GM23248 (cell line): Measurements from ENCODE around the gene ADPRH.

Experiments used
- EZH2 ChIP-seq: fragments of 200-600 bp; sonication (generic); IDR thresholded peaks from 2 replicates; pipeline ENCODE4 v1.6.1; 2018; ENCODE audit warnings: antibody characterized with exemption, mild to moderate bottlenecking; ENCODE audit not compliant: insufficient read depth, poor library complexity, severe bottlenecking
- EZH2phosphoT487 ChIP-seq: fragments of 200-600 bp; sonication (generic); IDR thresholded peaks from 2 replicates; pipeline ENCODE4 v1.6.1; 2018; ENCODE audit warnings: antibody characterized with exemption, moderate library complexity, mild to moderate bottlenecking, low read depth; ENCODE audit not compliant: insufficient read depth

GRCh38 chr3:119534296-119534695 lies 45.0 kb upstream of the ADPRH start:
- TF ChIP-seq EZH2 (no peak), EZH2phosphoT487 (no peak)
